AG08396 (cell line): Measurements from ENCODE around the gene CDRT4.

Source experiments
- DNase-seq: peaks from one replicate; pipeline ENCODE4 v3.0.0; 2012; ENCODE audit warnings: low spot score, mixed read lengths

CDRT4 gene

DNA sequence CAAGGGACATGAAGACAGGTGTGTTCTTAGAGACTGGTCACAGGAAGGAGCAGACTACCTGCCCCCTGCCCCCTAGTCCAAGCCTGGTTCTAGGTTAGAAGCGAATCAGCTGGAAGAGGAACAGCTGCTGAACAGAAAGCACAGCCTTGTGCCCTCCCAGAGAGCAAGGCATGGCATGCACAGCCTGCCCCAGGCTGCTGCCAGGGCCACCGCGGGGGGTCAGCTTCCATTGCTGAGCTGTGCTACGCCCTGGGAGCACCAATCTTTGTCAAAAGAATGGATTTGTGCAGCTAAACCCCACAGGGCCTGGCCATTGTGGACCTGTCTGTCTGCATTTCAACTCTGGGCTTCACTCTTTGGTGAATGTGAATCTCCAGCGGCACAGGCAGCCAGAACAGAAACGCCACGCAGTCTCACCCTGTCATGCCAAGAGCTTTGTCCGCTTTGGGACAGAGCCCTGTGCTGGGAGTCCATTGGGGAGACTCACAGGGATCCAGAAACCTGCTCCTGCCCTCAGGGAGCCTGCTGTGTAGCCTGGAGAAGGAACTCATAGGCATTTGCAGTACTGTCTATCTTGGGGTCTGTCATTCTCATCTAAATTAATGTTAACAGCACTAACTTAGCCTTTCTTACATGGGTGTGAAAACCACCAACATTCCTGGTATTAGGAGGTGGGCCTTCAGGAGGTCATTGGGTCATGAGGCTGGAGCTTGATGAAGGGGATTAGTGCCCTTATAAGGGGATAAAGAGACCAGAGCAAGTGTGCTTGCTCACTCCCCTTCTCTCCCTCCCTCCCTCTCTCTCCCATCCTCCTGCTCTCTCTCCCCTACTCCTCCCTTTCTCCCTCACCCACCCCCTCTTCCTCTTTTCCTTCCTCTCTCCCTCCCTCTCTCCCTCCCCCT is 25.6 kb upstream of the CDRT4 start:
- no peak for DNase-seq

- DNase-seq = no peak
These were observed 24.8 kb upstream of the CDRT4 start for GRCh38 chr17:15492186-15492585.

- DNase-seq = peak; percentile 52
These were observed 23.3 kb upstream of the CDRT4 start for GRCh38 chr17:15490634-15491261.

- DNase-seq = no peak
These were observed 21.1 kb upstream of the CDRT4 start for GRCh38 chr17:15488557-15488956.

GRCh38 chr17:15485045-15485444 is 17.6 kb upstream of the CDRT4 start:
- no peak for DNase-seq

DNA sequence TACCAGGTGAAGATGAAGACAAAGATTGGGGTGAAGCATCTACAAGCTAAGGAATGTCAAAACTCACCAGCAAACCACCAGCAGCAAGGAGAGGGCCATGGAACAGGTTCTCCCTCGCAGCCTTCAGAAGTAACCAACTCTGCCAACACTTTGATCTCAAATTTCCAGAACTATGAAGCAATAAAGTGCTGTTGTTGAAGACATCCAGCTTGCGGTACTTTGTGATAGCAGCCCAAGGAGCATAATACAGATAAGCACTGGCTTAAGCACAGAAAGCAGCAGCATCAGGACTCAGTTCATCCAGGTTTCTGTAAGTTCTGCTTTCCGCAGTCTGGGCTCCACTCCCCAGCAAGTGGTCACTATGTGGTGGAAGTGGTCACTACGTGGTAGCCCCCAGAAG is 16.0 kb upstream of the CDRT4 start:
- no peak for DNase-seq

GRCh38 chr17:15482476-15482875 is 15.1 kb upstream of the CDRT4 start:
- no peak for DNase-seq

DNA sequence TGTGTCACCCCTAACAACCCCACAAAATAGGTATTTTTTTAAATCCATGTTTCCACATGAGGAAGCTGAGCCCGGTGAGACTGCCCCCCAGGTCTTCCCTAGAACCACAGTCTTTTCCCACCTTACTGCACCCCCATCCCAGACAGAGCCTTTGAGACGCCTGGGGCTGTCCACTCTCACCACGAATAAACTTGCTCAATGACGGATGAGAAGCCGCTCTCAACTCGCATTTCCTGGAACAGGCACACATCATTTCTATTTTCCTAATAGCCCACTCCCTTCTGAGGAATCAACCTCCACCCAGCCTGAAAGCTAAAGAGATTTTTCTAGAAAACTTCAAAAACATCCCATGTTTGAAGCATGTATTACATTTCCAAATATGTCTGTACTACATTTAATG is 14.1 kb upstream of the CDRT4 start:
- no peak for DNase-seq

DNA sequence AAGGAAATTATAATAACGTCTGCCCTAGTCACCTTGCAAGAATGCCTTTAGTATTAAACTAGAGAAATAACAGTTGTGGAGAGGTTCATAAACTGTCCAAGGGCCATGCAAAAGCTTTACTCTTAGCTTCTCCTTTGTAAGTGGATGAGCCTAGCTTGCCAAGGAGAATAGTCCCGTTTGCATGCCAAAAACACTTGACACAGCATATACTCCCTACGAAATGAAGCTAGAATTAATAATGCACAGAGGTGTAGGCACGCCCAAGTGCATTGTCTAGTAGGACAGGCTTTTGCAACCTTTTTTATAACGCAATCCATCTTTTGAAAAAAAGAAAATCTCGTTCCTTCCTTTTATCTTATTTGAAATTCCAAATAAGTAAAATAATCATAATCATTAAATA is 12.8 kb upstream of the CDRT4 start:
- no peak for DNase-seq

DNA sequence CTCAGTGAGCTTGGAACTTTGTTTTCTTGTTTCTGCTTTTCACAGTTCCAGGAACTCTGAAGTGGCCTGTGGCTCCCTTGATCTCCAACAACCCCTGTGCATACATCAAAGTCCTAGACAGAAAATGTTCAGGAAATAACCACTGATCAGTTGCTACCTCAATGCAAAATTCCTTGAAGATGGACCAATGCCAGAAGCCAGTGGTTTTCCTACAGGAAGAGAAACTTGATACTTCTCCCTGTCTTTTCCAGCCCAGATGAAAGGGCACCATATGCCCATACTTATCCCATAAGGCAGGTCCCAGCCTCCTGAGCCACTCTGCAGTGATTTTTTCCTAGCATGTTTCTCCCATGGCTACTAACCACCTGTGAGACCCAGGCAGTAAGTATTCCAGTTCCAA is 12.3 kb upstream of the CDRT4 start:
- DNase-seq = no peak

DNA sequence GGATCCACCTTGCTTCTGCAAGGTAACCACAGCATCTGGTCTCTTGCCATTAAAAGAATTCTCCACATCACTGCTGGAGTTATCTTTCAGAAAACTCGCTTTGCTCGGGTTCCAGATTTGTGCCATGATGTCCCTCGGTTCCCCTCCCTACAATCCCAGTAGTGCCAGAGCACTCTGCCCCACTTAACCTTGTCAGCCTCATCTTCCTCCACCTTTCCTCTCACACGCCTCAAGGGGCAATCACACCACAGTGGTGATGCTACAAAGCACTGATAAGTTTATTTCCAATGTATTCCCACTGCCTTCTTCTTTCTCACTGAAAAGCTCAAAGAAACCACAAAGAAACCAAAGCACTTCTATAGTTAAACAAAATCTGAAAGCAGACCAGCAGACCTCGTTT is 11.4 kb upstream of the CDRT4 start:
- DNase-seq = no peak

- peak; percentile 35 for DNase-seq
These were observed 8.4 kb upstream of the CDRT4 start for GRCh38 chr17:15475631-15476354.

- DNase-seq = no peak
These were observed 5.5 kb upstream of the CDRT4 start for GRCh38 chr17:15472891-15473290.

DNA sequence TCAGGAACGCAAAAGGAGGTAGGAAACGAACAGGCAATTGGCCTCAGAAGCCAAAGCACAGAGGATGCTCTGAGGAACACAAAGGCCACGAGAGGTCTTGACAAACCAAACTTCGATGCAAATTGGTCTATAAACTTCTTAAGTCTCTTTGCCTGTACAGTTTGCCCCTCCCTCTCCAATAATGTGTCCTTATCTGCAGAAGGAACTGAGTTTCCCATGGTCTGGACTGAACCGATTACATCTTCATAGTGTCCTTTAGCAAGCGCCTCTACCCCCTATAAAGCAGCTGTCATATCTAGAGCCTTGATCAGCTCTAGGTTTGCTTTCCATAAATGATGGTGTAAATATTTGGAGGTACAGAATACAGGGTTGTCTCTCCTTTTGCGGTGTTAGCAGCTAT is 3.1 kb upstream of the CDRT4 start:
- no peak for DNase-seq

- no peak for DNase-seq
These were observed 1.8 kb upstream of the CDRT4 start for GRCh38 chr17:15469260-15469659.

GRCh38 chr17:15468126-15468525 is 705 bp upstream of the CDRT4 start:
- no peak for DNase-seq

DNA sequence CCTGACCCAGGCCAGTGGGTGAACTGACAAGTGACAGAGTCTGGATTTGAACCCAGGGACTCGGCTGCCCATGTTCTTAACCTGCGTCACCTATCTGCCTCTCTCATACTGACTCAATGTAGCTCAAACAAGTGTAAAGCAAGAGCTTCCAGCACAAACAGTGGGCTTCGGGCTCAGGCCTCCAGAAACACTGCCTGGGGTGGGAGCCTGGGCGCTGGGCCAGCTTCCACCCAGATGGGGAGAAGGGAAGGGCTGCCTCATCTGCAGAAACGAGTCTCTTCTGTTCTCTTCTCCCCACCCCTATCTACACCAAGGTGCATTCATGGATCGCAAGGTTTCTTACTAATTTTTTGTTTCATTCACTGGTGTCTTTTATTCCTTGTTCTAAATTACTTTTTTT is 1.3 kb downstream of the CDRT4 start:
- DNase-seq = no peak

DNA sequence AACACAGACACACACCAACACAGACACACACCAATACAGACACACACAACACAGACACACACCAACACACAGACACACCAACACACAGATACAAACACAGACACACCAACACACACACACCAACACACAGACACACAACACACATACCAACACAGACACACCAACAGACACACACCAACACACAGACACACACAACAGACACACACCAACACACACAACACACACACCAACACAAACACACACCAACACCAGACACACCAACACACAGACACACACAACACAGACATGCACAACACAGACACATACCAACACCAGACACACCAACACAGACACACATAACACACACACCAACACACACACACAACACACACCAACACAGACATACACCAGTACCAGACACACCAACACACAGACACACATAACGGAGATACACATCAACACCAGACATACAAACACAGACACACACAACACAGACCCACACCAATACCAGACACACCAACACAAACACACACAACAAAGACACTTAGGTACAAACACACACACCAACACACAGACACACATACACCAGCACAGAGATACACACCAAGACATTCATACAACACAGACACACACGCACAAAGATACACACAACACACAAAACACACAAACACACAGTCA is 2.2 kb downstream of the CDRT4 start:
- DNase-seq = no peak

DNA sequence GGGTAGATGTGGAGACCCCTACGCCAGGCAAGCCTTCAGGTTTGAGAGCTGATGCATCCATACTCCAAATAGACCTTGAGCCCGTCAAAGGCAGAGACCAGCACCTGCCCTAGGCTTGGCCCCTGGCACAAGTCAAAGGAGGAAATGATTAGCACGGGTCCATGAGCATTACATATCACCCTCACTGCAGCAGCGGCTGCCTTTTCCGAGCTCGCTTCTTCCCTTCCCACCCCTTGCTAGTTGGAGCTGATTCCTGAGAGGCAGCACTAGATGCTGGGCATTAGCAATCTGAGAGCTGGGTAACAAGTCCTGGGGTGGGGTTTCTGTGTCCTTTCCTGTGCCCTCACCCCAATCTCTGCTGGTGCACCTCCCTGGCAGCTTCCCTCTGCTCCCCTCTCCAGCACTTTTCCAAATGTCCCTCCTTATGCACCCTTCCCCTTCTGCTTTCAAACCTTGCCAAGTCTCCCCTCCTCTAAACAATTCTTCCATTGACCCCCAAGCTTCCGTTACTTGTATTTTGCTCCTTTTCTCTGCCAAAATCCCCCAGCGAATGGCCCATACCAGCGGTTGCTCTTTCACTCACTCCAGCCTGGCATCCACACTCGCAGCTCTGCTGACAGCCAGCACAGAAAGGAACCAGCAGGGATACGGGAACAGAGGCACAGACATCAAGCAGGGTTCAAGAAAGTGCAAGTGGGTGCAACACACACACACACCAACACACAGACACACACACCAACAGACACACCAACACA is 3.0 kb downstream of the CDRT4 start:
- peak; percentile 11 for DNase-seq

DNA sequence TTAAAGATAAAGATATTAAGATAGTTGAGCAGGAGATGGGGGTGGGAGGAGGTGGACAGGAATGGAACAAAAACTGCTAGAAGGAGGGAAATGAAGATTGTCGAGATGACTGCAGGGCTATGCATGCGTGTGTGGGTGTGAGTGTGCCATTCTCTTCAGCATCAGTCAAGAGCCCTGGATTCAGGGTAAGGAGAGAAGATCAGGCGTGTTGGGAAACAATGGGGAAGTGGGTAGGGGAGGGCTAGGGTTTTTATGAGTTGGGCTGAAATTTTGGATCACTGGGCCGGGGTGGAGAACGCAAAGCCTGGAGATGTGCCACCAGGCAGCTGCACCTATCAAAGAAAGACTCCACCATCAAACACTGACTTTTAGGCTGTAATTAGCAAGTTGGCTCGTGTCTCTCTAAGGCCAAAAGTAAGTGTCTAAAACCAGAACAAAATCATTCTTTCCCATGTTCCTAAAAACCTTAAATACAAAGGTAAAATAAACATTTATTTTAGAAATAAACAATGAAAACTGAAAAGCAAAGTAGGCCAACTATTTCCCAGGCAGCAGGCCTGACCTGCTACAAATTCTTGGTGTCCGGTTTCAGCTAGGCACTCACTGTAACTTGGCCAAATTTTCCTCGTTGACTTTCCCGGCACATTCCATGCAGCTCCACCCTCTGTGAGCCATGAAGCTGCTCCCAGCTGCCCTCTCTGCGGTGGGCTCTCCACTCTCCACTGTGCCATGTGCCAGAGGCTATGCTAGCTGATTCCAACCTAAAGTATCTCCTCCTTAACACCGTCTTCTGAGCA is 4.2 kb downstream of the CDRT4 start:
- DNase-seq = peak; percentile 80

GRCh38 chr17:15457723-15458094 is 9.7 kb downstream of the CDRT4 start:
- DNase-seq = no peak
